ENCODE data around the gene FLAD1.
"Not testable (repeated sequence)": the region's sequence is repeated elsewhere in the genome, so short reads cannot be mapped to it uniquely, and the experiment has no call there.

FLAD1 gene

GRCh38 chr1:154992721-154993571, 9.8 kb downstream of the FLAD1 start:
- no peak overlapping the region for H3K4me3 ChIP-seq (ENCODE audit: control insufficient read depth, low read depth, low read length)
- TF ChIP-seq, protein P1, sequence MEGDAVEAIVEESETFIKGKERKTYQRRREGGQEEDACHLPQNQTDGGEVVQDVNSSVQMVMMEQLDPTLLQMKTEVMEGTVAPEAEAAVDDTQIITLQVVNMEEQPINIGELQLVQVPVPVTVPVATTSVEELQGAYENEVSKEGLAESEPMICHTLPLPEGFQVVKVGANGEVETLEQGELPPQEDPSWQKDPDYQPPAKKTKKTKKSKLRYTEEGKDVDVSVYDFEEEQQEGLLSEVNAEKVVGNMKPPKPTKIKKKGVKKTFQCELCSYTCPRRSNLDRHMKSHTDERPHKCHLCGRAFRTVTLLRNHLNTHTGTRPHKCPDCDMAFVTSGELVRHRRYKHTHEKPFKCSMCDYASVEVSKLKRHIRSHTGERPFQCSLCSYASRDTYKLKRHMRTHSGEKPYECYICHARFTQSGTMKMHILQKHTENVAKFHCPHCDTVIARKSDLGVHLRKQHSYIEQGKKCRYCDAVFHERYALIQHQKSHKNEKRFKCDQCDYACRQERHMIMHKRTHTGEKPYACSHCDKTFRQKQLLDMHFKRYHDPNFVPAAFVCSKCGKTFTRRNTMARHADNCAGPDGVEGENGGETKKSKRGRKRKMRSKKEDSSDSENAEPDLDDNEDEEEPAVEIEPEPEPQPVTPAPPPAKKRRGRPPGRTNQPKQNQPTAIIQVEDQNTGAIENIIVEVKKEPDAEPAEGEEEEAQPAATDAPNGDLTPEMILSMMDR (conservative IDR thresholded peaks at IDR 0.05; ENCODE audit: control insufficient read depth, insufficient read depth, low read depth, low read length): peak; percentile 20
- DNase-seq (ENCODE audit: low read depth): peak; percentile 74

DNA sequence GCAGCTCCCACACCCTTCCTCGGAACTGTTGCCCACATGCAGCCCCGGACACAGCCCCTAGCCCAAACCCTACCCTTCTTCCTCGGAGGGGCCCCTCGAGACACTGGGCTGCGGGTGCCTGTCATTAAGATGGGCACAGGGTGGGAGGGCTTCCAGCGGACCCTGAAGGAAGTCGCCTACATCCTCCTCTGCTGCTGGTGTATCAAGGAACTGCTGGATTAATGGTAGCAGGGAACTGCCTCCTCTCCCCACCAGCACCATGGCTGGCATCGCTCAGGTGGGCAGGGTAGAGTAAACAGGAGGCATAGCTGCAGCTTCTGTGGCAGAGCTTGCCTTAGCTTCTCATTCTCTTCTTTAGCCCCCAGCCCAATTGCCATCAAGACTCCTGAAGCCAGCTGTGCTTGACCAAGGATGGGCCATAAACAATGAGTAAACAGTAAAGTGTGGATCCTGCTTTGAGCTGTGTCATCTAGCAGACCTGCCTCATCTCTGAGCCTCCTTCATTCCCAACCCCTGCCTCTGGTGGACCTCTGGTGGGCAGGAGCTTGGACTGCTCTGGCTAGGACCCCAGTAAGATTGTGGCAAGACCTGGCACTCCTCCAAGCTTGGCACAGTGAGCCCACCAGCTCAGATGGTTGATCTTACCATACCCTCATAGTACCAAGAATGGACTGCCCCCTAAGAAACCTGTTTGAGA, 10.6 kb downstream of the FLAD1 start, which contains the start of gene LENEP:
TSS of gene LENEP (plus strand) at position 15 of the 697 bp plus-strand sequence. CDS start at position 37, 22 bp downstream.
- H3K4me3 ChIP-seq (ENCODE audit: control insufficient read depth, low read depth, low read length): no peak within 1 kb of the TSS
- TF ChIP-seq, protein P1 (conservative IDR thresholded peaks at IDR 0.05; ENCODE audit: control insufficient read depth, insufficient read depth, low read depth, low read length): no peak
- DNase-seq (ENCODE audit: low read depth): no peak

- no peak for DNase-seq (ENCODE audit: low read depth)
- TF ChIP-seq, protein P1 (conservative IDR thresholded peaks at IDR 0.05; ENCODE audit: control insufficient read depth, insufficient read depth, low read depth, low read length): no peak
Observed at GRCh38 chr1:154994269-154994587, 11.1 kb downstream of the FLAD1 start.

DNA sequence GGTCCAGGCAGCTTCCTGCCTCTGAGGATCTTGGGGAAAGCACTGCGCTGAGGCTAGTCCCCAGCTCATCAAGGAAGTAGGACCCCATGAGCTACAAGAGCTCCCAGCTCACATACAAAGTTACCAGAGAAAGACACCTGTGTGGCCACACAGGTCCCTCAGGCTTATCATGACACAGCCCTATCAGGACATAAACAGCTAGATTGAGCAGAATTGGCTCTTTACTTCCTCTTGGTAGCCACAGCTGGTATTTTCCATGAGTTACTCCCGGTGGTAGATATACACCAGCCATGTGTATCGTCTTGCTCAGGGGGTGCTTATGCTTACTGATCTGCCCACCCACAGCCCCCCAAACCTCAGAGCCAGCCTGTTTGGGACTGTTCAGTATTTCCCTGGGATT, 11.4 kb downstream of the FLAD1 start:
- H3K4me3 ChIP-seq (ENCODE audit: control insufficient read depth, low read depth, low read length): no peak overlapping the region
- TF ChIP-seq, protein P1 (conservative IDR thresholded peaks at IDR 0.05; ENCODE audit: control insufficient read depth, insufficient read depth, low read depth, low read length): no peak
- no peak for DNase-seq (ENCODE audit: low read depth)

More at GRCh38 chr1:154994269-154994587, 11.1 kb downstream of the FLAD1 start:
- H3K4me3 ChIP-seq (ENCODE audit: control insufficient read depth, low read depth, low read length): no peak overlapping the region

DNA sequence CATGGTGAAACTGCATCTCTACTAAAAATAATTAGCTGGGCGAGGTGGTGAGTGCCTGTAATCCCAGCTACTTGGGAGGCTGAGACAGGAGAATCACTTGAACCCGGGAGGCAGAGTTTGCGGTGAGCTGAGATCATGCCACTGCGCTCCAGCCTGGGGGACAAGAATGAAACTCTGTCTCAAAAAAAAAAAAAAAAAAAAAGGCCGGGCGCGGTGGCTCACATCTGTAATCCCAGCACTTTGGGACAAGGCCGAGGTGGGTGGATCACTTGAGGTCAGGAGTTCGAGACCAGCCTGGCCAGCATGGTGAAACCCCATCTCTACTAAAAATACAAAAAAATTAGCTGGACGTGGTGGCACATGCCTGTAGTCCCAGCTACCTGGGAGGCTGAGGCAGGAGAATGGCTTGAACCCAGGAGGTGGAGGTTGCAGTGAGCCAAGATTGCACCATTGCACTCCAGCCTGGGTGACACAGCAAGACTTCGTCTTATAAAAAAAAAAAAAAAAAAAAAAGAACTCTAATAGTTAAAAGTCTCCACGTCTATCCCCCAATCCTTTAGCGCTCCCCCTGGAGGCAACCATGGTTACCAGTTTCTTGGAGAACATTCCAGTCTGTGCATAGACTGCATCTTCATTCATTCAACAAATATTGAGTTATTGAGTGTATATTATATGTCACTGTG, 12.3 kb downstream of the FLAD1 start:
- TF ChIP-seq, protein P1 (conservative IDR thresholded peaks at IDR 0.05; ENCODE audit: control insufficient read depth, insufficient read depth, low read depth, low read length): peak; percentile 46
- H3K4me3 ChIP-seq (ENCODE audit: control insufficient read depth, low read depth, low read length): not testable (repeated sequence)

DNA sequence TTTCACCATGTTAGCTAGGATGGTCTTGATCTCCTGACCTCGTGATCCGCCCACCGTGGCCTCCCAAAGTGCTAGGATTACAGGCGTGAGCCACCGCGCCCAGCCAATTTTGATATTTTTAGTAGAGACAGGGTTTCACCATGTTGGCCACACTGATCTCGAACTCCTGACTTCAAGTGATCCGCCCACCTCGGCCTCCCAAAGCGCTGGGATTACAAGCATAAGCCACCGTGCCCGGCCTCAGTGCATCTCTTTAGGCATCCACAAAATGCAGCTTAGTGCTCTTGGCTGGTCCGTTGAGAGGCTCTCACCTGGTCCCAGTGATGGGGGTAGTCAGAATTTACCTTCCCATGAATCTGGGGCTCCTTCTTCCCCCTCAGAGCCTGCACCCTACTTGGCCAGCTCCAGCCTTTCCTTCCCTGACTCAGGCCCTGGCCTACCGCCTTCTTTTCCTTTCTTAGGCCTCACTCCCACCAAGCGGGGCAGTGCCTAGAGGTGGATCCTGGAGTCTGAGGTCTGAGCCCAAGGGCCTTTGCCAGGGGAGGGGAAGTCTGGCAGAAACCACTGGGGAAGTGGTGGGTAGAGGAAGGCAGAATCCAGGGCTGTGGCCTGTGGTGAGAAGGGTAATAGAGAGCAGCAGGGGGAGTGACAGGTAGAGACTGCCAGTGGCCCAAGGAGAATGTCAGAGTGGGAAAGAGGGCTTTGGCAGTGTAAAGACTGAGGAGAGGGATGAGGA, 14.0 kb downstream of the FLAD1 start:
- TF ChIP-seq, protein P1 (conservative IDR thresholded peaks at IDR 0.05; ENCODE audit: control insufficient read depth, insufficient read depth, low read depth, low read length): no peak
- DNase-seq (ENCODE audit: low read depth): no peak
- no peak overlapping the region for H3K4me3 ChIP-seq (ENCODE audit: control insufficient read depth, low read depth, low read length)

More for the DNA sequence above, 12.3 kb downstream of the FLAD1 start:
- peak; percentile 86 for DNase-seq (ENCODE audit: low read depth)
